ENCODE results near the gene BEAN1. TPM values are rescaled to one million over a fixed set of nuclear protein-coding genes. Genes with fewer than 3 reads are reported as not detected.
"Not testable (repeated sequence)": the region's sequence is repeated elsewhere in the genome, so short reads cannot be mapped to it uniquely, and the experiment has no call there.

BEAN1 gene
- total and polyA plus RNA-seq, 5 donors from 2014 or later: 0.07 to 0.17 TPM; not detected in 3

DNA sequence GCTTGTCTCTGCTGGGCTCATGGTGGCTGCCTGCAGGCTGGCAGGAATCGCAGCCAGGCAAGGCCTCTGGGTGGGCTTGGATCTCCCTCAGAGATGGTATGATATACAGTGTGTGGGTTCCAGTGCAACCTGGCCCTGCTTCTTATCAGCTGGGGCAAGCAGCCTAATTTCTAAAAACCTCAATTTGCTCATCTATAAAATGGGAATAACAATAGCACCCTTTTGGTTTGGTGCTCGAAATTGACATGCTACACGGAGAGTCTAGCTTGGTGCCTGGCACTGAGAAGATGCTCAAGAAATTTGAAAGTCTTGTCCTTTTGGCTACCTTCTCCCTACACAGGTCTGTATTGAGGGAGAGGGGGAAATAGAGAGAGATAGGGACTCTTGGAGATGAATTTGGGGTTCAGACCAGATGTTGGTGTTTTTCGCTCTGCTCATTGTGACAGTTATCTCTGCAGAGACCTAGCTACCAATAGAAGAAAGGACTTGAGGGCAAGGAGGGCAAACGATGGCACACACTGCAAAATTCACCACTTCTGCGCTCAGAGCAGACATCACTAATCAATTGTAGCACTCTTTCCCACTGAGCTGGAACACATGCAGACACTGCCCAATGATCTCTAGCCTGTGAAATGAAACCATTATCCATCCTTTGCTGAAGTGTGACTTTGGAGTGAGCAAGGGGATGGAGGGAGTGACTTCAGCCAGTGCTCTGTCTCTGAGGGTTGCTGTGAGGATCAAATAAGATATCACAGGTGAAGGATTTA lies 15.6 kb downstream of the BEAN1 start:
- Histone ChIP-seq H3K4me3 (ENCODE audit: low read depth, low read length) (no peak overlapping the region), H3K27me3 (ENCODE audit: control insufficient read depth, insufficient read depth, low read length) (no peaks in the 10 kb centered on the region), H3K27ac (ENCODE audit: insufficient read depth, low read length, poor library complexity, severe bottlenecking) (no peak overlapping the region), H3K4me1 (ENCODE audit: control insufficient read depth, insufficient read depth, low read length, poor library complexity, severe bottlenecking) (no peaks in the 10 kb centered on the region), H3K9me3 (ENCODE audit: control insufficient read depth in 2 of 2, low read length in 2 of 2) (no peaks in the 10 kb centered on the region), H3K36me3 (ENCODE audit: control insufficient read depth, insufficient read depth, low read length) (no peaks in the 10 kb centered on the region)
- H3K4me1 Mint-ChIP-seq: no peaks in the 10 kb centered on the region
- DNase-seq (no peak), ATAC-seq (ENCODE audit: low read depth in 2 of 2) (no peak)
- no peak overlapping the region for H3K4me3 Mint-ChIP-seq
- H3K9me3 Mint-ChIP-seq: peaks cover 0 to 1% (median 0%) of the 10 kb centered on the region in 7 donors
- peaks cover 31% of the 10 kb centered on the region for H3K27me3 Mint-ChIP-seq
- no peak overlapping the region for H3K27ac Mint-ChIP-seq
- no peaks in the 10 kb centered on the region for H3K36me3 Mint-ChIP-seq

DNA sequence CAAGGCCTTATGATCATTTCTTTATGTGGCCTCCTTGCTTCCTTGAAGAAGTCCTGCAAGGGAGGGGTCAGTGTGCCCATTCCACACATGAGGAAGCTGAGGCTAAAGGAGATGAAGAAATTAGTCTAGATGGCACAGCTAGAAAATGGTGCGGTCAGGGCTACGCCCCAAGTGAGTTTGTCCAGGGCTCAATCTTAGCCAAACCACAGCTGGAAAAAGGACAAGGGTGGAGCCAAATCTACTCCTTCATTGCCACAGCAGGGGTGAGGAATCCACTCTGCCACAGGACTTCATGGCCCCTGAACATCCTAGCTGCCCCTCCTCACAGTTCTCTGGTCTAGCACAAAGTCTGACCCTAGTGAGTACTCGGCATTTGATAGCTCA lies 16.2 kb downstream of the BEAN1 start:
- H3K4me3 ChIP-seq (ENCODE audit: low read depth, low read length): no peak overlapping the region
- H3K27ac ChIP-seq (ENCODE audit: insufficient read depth, low read length, poor library complexity, severe bottlenecking): no peak overlapping the region
- peaks cover 0 to 1% (median 0%) of the 10 kb centered on the region in 7 donors for H3K9me3 Mint-ChIP-seq
- H3K9me3 ChIP-seq (ENCODE audit: control insufficient read depth in 2 of 2, low read length in 2 of 2): no peaks in the 10 kb centered on the region
- no peak overlapping the region for H3K27ac Mint-ChIP-seq
- no peak overlapping the region for H3K4me3 Mint-ChIP-seq
- H3K4me1 ChIP-seq (ENCODE audit: control insufficient read depth, insufficient read depth, low read length, poor library complexity, severe bottlenecking): no peaks in the 10 kb centered on the region
- H3K27me3 Mint-ChIP-seq: peaks cover 31% of the 10 kb centered on the region
- ATAC-seq (ENCODE audit: low read depth in 2 of 2) (no peak), DNase-seq (no peak)
- H3K4me1 Mint-ChIP-seq: no peaks in the 10 kb centered on the region
- H3K36me3 Mint-ChIP-seq: no peaks in the 10 kb centered on the region
- no peaks in the 10 kb centered on the region for H3K36me3 ChIP-seq (ENCODE audit: control insufficient read depth, insufficient read depth, low read length)
- no peaks in the 10 kb centered on the region for H3K27me3 ChIP-seq (ENCODE audit: control insufficient read depth, insufficient read depth, low read length)

DNA sequence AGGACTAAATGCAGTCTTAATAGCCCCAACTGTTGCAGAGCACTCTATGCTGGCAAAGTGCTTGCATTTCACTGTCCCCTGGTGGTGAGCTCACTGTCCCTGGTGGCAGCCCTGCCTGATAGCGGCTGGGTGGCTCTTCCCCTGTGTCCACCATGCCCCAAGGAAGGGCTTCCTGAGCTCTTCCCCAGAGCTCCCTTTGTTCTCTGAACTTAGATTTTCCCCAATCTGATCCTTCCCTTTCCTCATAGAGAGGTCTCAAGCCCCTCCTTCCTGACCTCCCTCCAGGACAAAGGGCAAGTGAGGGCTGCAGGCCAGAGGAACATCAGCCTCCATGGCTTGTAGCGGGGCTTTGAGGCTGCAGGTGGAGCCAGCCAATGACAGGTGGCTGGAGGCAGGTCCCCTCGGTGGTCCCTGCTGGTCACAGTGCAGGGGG lies 17.0 kb downstream of the BEAN1 start:
- Mint-ChIP-seq H3K4me3 (no peak overlapping the region), H3K27ac (no peak overlapping the region), H3K36me3 (no peaks in the 10 kb centered on the region), H3K27me3 (peaks cover 30% of the 10 kb centered on the region), H3K4me1 (no peaks in the 10 kb centered on the region), H3K9me3 (peaks cover 0 to 1% (median 0%) of the 10 kb centered on the region in 7 donors)
- H3K27ac ChIP-seq (ENCODE audit: insufficient read depth, low read length, poor library complexity, severe bottlenecking): no peak overlapping the region
- no peaks in the 10 kb centered on the region for H3K27me3 ChIP-seq (ENCODE audit: control insufficient read depth, insufficient read depth, low read length)
- ATAC-seq (ENCODE audit: low read depth in 2 of 2) (no peak), DNase-seq (no peak)
- H3K4me1 ChIP-seq (ENCODE audit: control insufficient read depth, insufficient read depth, low read length, poor library complexity, severe bottlenecking): no peaks in the 10 kb centered on the region
- no peaks in the 10 kb centered on the region for H3K36me3 ChIP-seq (ENCODE audit: control insufficient read depth, insufficient read depth, low read length)
- H3K4me3 ChIP-seq (ENCODE audit: low read depth, low read length): no peak overlapping the region
- H3K9me3 ChIP-seq (ENCODE audit: control insufficient read depth in 2 of 2, low read length in 2 of 2): no peaks in the 10 kb centered on the region

DNA sequence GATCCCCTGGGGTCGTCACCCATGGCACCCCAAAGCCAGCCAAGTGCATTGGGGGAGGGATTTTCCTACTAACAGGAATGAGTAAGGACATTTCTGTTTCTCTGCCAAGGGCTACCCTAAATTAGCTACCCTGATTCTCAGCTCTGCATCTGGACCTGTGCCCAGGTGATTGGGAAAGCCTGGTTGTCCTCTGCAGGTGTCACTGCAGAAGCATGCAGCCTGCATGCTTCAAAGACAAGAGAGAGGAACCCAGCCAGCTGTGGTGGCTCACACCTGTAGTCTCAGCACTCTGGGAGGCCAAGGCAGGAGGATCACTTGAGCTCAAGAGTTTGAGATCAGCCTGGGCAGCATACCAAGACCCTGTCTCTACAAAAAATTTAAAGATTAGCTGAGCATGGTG lies 19.6 kb downstream of the BEAN1 start:
- no peaks in the 10 kb centered on the region for H3K36me3 Mint-ChIP-seq
- H3K4me3 Mint-ChIP-seq: no peak overlapping the region
- no peaks in the 10 kb centered on the region for H3K4me1 Mint-ChIP-seq
- Histone ChIP-seq H3K9me3 (ENCODE audit: control insufficient read depth in 2 of 2, low read length in 2 of 2) (no peaks in the 10 kb centered on the region), H3K4me3 (ENCODE audit: low read depth, low read length) (no peak overlapping the region), H3K27ac (ENCODE audit: insufficient read depth, low read length, poor library complexity, severe bottlenecking) (no peak overlapping the region), H3K36me3 (ENCODE audit: control insufficient read depth, insufficient read depth, low read length) (no peaks in the 10 kb centered on the region), H3K27me3 (ENCODE audit: control insufficient read depth, insufficient read depth, low read length) (no peaks in the 10 kb centered on the region), H3K4me1 (ENCODE audit: control insufficient read depth, insufficient read depth, low read length, poor library complexity, severe bottlenecking) (no peaks in the 10 kb centered on the region)
- H3K27me3 Mint-ChIP-seq: peaks cover 21% of the 10 kb centered on the region
- H3K27ac Mint-ChIP-seq: no peak overlapping the region
- no peak for DNase-seq
- no peak for ATAC-seq (ENCODE audit: low read depth in 2 of 2)
- H3K9me3 Mint-ChIP-seq: peaks cover 0 to 1% (median 0%) of the 10 kb centered on the region in 7 donors

DNA sequence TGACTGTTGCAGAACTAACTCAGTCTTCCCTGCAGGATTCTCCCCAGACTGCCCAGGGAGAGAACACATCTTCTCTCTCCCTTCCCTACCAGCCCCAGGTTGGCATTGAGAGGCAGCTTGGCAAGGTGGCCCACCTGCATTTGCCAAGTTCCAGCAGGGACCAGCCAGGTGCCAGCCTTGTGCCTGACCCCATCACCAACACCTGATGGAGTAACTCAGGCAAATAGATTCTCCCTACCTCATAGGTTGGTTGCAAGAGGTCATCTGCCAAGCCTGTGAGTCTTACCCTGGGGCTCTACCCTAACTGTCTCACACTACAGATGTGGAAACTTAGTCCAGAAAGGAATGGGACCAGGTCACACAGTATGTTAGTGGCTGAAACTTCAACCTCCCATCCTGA lies 20.4 kb downstream of the BEAN1 start:
- Histone ChIP-seq H3K27ac (ENCODE audit: insufficient read depth, low read length, poor library complexity, severe bottlenecking) (no peak overlapping the region), H3K4me3 (ENCODE audit: low read depth, low read length) (no peak overlapping the region), H3K4me1 (ENCODE audit: control insufficient read depth, insufficient read depth, low read length, poor library complexity, severe bottlenecking) (no peaks in the 10 kb centered on the region), H3K9me3 (ENCODE audit: control insufficient read depth in 2 of 2, low read length in 2 of 2) (no peaks in the 10 kb centered on the region), H3K36me3 (ENCODE audit: control insufficient read depth, insufficient read depth, low read length) (no peaks in the 10 kb centered on the region), H3K27me3 (ENCODE audit: control insufficient read depth, insufficient read depth, low read length) (no peaks in the 10 kb centered on the region)
- Mint-ChIP-seq H3K27me3 (peaks cover 20% of the 10 kb centered on the region), H3K4me3 (no peak overlapping the region), H3K4me1 (no peaks in the 10 kb centered on the region), H3K36me3 (no peaks in the 10 kb centered on the region), H3K27ac (no peak overlapping the region), H3K9me3 (peaks cover 0 to 1% (median 0%) of the 10 kb centered on the region in 7 donors)
- no peak for ATAC-seq (ENCODE audit: low read depth in 2 of 2)
- no peak for DNase-seq

GRCh38 chr16:66451548-66451947 lies 24.5 kb downstream of the BEAN1 start:
- Mint-ChIP-seq H3K27ac (no peak overlapping the region), H3K36me3 (no peaks in the 10 kb centered on the region), H3K27me3 (peaks cover 12% of the 10 kb centered on the region), H3K9me3 (no peaks in the 10 kb centered on the region), H3K4me1 (peaks cover 0 to 10% (median 2%) of the 10 kb centered on the region in 4 donors), H3K4me3 (no peak overlapping the region)
- H3K4me1 ChIP-seq (ENCODE audit: control insufficient read depth, insufficient read depth, low read length, poor library complexity, severe bottlenecking): peaks cover 3% of the 10 kb centered on the region
- DNase-seq (no peak), ATAC-seq (ENCODE audit: low read depth in 2 of 2) (no peak)
- H3K27me3 ChIP-seq (ENCODE audit: control insufficient read depth, insufficient read depth, low read length): no peaks in the 10 kb centered on the region
- H3K27ac ChIP-seq (ENCODE audit: insufficient read depth, low read length, poor library complexity, severe bottlenecking): no peak overlapping the region
- H3K36me3 ChIP-seq (ENCODE audit: control insufficient read depth, insufficient read depth, low read length): no peaks in the 10 kb centered on the region
- H3K9me3 ChIP-seq (ENCODE audit: control insufficient read depth in 2 of 2, low read length in 2 of 2): no peaks in the 10 kb centered on the region
- no peak overlapping the region for H3K4me3 ChIP-seq (ENCODE audit: low read depth, low read length)

- H3K27me3 Mint-ChIP-seq: not testable (repeated sequence)
Observed at GRCh38 chr16:66453230-66453629, 26.1 kb downstream of the BEAN1 start.

GRCh38 chr16:66454751-66455150 lies 27.7 kb downstream of the BEAN1 start:
- H3K36me3 ChIP-seq (ENCODE audit: control insufficient read depth, insufficient read depth, low read length): no peaks in the 10 kb centered on the region
- no peaks in the 10 kb centered on the region for H3K9me3 Mint-ChIP-seq
- no peak overlapping the region for H3K27ac ChIP-seq (ENCODE audit: insufficient read depth, low read length, poor library complexity, severe bottlenecking)
- DNase-seq: peak in 1 of 3 donors; percentile 60
- H3K4me3 ChIP-seq (ENCODE audit: low read depth, low read length): no peak overlapping the region
- ATAC-seq (ENCODE audit: low read depth in 2 of 2): peak; percentile 55 to 56
- H3K9me3 ChIP-seq (ENCODE audit: control insufficient read depth in 2 of 2, low read length in 2 of 2): no peaks in the 10 kb centered on the region
- H3K4me1 Mint-ChIP-seq: peaks cover 0 to 10% (median 2%) of the 10 kb centered on the region in 4 donors
- no peak overlapping the region for H3K27ac Mint-ChIP-seq
- no peak overlapping the region for H3K4me3 Mint-ChIP-seq
- peaks cover 12% of the 10 kb centered on the region for H3K27me3 Mint-ChIP-seq
- peaks cover 2% of the 10 kb centered on the region for H3K27me3 ChIP-seq (ENCODE audit: control insufficient read depth, insufficient read depth, low read length)
- no peaks in the 10 kb centered on the region for H3K36me3 Mint-ChIP-seq
- peaks cover 3% of the 10 kb centered on the region for H3K4me1 ChIP-seq (ENCODE audit: control insufficient read depth, insufficient read depth, low read length, poor library complexity, severe bottlenecking)

More at GRCh38 chr16:66453230-66453629, 26.1 kb downstream of the BEAN1 start:
- ATAC-seq (ENCODE audit: low read depth in 2 of 2); H3K4me3 Mint-ChIP-seq; H3K9me3 Mint-ChIP-seq; H3K36me3 Mint-ChIP-seq; DNase-seq; H3K4me1 ChIP-seq (ENCODE audit: control insufficient read depth, insufficient read depth, low read length, poor library complexity, severe bottlenecking); H3K4me3 ChIP-seq (ENCODE audit: low read depth, low read length); H3K9me3 ChIP-seq (ENCODE audit: control insufficient read depth in 2 of 2, low read length in 2 of 2); H3K27ac ChIP-seq (ENCODE audit: insufficient read depth, low read length, poor library complexity, severe bottlenecking); H3K36me3 ChIP-seq (ENCODE audit: control insufficient read depth, insufficient read depth, low read length); H3K4me1 Mint-ChIP-seq; H3K27me3 ChIP-seq (ENCODE audit: control insufficient read depth, insufficient read depth, low read length): not testable (repeated sequence)
- peak overlapping the region in 1 of 3 donors; percentile 5 for H3K27ac Mint-ChIP-seq
